GM10266 (cell line): ENCODE measurements around the gene SLC18A3.

Experiments used
- DNase-seq: peaks from one replicate; pipeline ENCODE4 v3.0.0; 2012; ENCODE audit errors: extremely low spot score
- TF ChIP-seq, protein P1 (sequence below): IDR thresholded peaks from 2 replicates; pipeline ENCODE4 v1.5.1; 2012; ENCODE audit warnings: mild to moderate bottlenecking, low read depth; ENCODE audit not compliant: control insufficient read depth, insufficient read depth; ENCODE audit errors: missing control alignments

Gene SLC18A3

DNA sequence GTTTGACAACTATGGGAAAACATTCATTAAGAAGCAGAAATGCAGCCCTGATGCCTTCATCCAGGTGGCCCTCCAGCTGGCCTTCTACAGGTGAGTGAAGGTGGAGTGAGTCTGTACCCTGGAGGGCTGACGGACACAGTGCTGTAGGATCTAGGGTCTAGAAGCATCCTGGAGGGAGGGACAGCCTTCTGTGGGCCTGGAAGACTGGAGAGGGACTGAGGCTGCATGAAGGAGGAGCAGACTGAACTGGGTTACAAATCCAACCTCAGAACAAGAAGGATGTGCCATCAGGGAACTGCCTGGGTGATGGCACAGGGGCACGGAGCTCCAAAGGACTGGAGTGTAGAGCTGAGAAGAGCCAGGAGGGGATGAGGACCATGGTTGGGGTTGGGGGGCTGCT lies 41.8 kb downstream of the SLC18A3 start:
- TF ChIP-seq, protein P1, sequence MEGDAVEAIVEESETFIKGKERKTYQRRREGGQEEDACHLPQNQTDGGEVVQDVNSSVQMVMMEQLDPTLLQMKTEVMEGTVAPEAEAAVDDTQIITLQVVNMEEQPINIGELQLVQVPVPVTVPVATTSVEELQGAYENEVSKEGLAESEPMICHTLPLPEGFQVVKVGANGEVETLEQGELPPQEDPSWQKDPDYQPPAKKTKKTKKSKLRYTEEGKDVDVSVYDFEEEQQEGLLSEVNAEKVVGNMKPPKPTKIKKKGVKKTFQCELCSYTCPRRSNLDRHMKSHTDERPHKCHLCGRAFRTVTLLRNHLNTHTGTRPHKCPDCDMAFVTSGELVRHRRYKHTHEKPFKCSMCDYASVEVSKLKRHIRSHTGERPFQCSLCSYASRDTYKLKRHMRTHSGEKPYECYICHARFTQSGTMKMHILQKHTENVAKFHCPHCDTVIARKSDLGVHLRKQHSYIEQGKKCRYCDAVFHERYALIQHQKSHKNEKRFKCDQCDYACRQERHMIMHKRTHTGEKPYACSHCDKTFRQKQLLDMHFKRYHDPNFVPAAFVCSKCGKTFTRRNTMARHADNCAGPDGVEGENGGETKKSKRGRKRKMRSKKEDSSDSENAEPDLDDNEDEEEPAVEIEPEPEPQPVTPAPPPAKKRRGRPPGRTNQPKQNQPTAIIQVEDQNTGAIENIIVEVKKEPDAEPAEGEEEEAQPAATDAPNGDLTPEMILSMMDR: no peak
- no peak for DNase-seq

DNA sequence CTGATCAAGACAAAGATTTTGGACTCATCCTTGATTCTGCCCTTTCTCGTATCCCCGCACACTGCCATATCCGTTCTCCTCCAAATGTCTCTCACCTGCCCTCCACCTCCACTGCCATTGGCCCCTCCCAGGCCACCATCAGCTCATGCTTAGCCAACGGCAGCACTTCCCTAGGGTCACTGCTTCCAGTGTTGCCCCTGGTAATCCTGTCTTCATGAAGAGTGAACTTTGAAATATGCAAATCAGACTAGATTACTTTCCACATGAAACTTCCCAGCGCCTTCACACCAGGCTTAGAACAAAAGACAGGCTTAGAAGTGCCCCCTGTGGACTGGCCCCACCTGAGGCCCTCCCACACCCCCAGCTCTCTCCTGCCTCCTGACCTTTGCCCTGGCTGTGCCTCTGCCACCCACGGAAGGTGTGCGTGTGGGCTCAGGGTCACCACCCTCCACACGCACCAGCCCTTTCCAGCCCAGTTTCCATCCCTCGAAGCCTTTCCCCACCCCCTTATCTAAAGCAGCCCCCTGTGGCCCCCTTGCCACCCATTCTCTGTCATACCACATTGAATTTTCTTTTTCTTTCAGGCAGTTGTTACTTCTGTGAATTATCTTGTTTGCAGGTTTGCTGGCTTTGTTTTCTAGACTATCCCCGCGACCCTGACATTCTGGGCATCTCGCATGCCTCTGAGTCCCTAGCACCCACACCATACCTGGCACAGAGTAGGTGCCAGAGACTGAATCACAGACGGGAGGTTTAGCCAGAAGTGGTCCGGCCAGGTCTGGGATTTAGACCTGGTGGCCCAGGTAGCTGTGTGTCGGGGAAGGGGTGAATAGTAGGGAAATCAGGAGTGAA lies 42.5 kb downstream of the SLC18A3 start:
- TF ChIP-seq, protein P1: no peak
- DNase-seq: no peak

DNA sequence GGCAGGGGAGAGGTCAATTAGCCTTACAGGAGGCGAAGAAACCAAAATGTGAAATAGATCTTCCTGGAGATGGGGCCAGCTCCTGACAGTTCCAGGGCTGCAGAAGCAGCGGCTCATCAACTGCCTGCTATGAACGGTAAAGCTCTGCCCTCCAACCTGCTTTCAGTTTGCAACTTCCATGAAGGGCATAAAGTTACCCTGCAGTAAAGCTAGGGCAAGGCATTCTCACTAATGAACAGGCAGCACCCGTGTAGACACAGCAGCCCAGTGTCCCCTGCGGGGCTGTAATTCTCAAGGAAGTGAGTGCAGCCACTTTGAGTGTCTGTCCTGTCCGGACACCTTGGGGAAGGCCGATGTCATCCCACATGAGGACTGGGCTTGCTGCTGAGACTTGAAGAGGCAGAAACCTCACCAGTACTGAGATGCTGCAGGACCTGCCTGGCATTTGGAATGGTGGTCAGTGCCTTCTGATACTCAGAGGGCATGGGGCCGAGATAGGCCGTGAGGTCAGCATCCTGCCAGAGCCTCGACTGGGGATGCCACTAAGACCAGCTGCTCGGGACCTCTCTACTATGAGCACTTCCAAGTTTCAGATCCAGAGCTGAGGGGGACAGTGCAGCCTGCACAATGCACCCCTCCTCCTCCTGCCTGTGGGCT lies 43.3 kb downstream of the SLC18A3 start:
- TF ChIP-seq, protein P1: no peak
- no peak for DNase-seq

DNA sequence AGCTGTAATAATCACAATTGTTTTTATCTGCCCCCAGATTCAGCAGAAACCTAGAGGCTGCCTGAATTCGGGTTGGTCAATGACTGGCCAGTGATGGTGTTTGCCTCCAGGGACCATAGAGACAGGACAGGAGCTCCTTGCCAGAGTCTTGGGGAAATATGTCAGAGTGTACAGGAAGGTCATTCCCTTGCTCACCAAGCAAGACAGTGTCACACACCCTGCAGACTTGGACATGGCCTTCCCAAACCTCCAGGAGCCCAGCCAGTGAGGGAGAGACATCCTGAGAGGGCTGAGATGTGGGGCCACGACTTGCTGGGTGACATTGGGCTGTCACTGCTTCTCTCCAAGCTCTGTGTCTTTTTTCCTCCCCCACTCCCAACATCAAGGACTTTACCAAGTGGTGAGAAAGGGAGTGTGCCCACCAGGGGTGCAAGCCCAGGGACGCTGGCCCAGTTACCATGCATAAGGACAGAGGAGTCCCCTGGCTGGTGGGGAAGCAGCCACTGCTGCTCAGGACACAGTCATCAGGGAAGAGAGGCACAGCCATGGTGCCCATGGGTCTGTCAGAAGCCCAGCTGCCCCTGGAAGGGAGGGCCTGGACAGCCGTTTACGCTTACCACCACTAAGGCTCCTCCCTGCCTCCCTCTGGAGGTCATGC lies 44.1 kb downstream of the SLC18A3 start:
- no peak for DNase-seq
- TF ChIP-seq, protein P1: no peak

DNA sequence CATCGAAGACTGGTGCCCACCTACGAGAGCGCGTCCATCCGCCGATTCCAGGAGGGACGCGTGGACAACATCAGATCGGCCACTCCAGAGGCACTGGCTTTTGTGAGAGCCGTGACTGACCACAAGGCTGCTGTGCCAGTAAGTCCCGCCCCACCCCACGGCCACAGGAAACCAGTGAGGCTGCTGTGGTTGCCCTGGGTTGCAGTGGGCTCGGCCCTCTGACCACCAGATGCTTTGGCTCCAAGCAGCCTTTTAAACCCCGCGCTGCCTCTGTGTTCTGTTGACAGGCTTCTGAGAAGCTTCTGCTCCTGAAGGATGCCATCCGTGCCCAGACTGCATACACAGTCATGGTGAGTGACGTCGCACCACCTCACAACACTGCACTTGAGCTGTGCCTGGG lies 45.0 kb downstream of the SLC18A3 start:
- TF ChIP-seq, protein P1: no peak
- DNase-seq: no peak

DNA sequence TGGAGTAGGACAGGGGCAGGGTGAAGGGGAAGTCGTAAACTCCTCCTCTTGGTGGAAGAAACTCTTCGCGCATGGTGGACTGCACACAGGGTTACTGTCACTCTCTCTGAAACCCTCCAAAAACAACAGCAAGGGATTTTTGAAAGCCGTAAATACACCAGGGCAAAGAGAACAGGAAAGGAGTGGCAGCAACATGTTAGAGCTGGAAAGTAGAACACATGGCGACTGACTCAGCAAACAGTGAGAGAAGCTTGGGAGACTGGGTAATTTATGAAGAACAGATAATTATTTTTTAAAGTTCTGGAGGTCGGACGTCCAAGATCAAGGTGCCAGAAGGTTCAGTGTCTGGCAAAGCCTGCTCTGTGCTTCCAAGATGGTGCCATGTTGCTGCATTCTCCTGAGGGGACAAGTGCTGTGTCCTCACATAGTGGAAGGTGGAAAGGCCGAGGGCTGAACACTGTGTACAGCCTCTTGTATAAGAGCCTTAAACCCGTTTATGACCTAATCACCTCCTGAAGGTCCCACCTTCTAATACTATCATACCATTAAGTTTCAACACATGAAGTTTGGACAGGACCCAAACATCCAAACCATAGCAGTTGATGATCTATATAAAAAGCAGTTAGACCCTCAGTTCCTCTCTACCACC lies 46.9 kb downstream of the SLC18A3 start:
- TF ChIP-seq, protein P1: no peak
- DNase-seq: no peak
